ENCODE measurements around the gene ANXA1. TPM values are rescaled to one million over a fixed set of nuclear protein-coding genes. Genes with fewer than 3 reads are reported as not detected.

Gene ANXA1
- total and polyA plus RNA-seq, 2 experiments from 2014 or later, result 4.9 to 5.8 TPM

GRCh38 chr9:73194284-73194683, 42.6 kb downstream of the ANXA1 start (continued):
- TF ChIP-seq, protein P1, sequence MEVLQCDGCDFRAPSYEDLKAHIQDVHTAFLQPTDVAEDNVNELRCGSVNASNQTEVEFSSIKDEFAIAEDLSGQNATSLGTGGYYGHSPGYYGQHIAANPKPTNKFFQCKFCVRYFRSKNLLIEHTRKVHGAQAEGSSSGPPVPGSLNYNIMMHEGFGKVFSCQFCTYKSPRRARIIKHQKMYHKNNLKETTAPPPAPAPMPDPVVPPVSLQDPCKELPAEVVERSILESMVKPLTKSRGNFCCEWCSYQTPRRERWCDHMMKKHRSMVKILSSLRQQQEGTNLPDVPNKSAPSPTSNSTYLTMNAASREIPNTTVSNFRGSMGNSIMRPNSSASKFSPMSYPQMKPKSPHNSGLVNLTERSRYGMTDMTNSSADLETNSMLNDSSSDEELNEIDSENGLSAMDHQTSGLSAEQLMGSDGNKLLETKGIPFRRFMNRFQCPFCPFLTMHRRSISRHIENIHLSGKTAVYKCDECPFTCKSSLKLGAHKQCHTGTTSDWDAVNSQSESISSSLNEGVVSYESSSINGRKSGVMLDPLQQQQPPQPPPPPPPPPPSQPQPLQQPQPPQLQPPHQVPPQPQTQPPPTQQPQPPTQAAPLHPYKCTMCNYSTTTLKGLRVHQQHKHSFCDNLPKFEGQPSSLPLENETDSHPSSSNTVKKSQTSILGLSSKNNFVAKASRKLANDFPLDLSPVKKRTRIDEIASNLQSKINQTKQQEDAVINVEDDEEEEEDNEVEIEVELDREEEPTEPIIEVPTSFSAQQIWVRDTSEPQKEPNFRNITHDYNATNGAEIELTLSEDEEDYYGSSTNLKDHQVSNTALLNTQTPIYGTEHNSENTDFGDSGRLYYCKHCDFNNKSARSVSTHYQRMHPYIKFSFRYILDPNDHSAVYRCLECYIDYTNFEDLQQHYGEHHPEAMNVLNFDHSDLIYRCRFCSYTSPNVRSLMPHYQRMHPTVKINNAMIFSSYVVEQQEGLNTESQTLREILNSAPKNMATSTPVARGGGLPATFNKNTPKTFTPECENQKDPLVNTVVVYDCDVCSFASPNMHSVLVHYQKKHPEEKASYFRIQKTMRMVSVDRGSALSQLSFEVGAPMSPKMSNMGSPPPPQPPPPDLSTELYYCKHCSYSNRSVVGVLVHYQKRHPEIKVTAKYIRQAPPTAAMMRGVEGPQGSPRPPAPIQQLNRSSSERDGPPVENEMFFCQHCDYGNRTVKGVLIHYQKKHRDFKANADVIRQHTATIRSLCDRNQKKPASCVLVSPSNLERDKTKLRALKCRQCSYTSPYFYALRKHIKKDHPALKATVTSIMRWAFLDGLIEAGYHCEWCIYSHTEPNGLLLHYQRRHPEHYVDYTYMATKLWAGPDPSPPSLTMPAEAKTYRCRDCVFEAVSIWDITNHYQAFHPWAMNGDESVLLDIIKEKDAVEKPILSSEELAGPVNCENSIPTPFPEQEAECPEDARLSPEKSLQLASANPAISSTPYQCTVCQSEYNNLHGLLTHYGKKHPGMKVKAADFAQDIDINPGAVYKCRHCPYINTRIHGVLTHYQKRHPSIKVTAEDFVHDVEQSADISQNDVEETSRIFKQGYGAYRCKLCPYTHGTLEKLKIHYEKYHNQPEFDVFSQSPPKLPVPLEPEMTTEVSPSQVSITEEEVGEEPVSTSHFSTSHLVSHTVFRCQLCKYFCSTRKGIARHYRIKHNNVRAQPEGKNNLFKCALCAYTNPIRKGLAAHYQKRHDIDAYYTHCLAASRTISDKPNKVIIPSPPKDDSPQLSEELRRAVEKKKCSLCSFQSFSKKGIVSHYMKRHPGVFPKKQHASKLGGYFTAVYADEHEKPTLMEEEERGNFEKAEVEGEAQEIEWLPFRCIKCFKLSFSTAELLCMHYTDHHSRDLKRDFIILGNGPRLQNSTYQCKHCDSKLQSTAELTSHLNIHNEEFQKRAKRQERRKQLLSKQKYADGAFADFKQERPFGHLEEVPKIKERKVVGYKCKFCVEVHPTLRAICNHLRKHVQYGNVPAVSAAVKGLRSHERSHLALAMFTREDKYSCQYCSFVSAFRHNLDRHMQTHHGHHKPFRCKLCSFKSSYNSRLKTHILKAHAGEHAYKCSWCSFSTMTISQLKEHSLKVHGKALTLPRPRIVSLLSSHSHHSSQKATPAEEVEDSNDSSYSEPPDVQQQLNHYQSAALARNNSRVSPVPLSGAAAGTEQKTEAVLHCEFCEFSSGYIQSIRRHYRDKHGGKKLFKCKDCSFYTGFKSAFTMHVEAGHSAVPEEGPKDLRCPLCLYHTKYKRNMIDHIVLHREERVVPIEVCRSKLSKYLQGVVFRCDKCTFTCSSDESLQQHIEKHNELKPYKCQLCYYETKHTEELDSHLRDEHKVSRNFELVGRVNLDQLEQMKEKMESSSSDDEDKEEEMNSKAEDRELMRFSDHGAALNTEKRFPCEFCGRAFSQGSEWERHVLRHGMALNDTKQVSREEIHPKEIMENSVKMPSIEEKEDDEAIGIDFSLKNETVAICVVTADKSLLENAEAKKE (CRISPR knock-in tag; IDR thresholded peaks at IDR 0.05), result no peak
- TF ChIP-seq CREB1 (CRISPR knock-in tag; IDR thresholded peaks at IDR 0.05; ENCODE audit: low read depth) (no peak), POLR2AphosphoS5 (IDR thresholded peaks at IDR 0.05; ENCODE audit: low read depth) (no peak), ZNF331 (CRISPR knock-in tag; IDR thresholded peaks at IDR 0.05; ENCODE audit: low read depth) (no peak), NANOG (IDR thresholded peaks at IDR 0.05; ENCODE audit: borderline replicate concordance) (no peak)

- no peaks in the 10 kb centered on the region for H4K20me1 ChIP-seq (replicated peaks; ENCODE audit: insufficient read depth)
- H3K79me2 ChIP-seq (replicated peaks; ENCODE audit: insufficient read depth), result no peaks in the 10 kb centered on the region
- peaks cover 8% of the 10 kb centered on the region; the same call in 1 of the 2 replicates for H3K4me1 ChIP-seq (ENCODE audit: insufficient read depth)
- H3K4me2 ChIP-seq, result no peak overlapping the region
- H3K4me3 ChIP-seq, result no peak overlapping the region
- Mint-ChIP-seq H3K27ac (no peak overlapping the region), H3K36me3 (ENCODE audit: low read depth) (no peaks in the 10 kb centered on the region), H3K4me3 (no peak overlapping the region), H3K27me3 (ENCODE audit: insufficient read depth, low read depth, poor library complexity) (peaks cover 1% of the 10 kb centered on the region), H3K4me1 (peaks cover 12% of the 10 kb centered on the region; the same call in 2 of the 3 replicates), H3K9me3 (no peaks in the 10 kb centered on the region)
- no peak overlapping the region for H3K27ac ChIP-seq (ENCODE audit: low read depth)
- no peak for ATAC-seq
- no peak overlapping the region for H2AFZ ChIP-seq
- H3K27me3 ChIP-seq (ENCODE audit: insufficient read depth), result no peaks in the 10 kb centered on the region
- no peak for DNase-seq (ENCODE audit: low spot score)
- H3F3A ChIP-seq (replicated peaks; ENCODE audit: low read depth), result no peaks in the 10 kb centered on the region
- no peaks in the 10 kb centered on the region for H3K9me2 ChIP-seq (ENCODE audit: insufficient read depth)
- H3K36me3 ChIP-seq (ENCODE audit: insufficient read depth), result no peaks in the 10 kb centered on the region
- TF ChIP-seq CTCF (conservative IDR thresholded peaks at IDR 0.05; ENCODE audit: low read depth in 2 of 2) (no peak), EZH2 (IDR thresholded peaks at IDR 0.05; ENCODE audit: low read depth, unreplicated experiment) (no peak), CREB1 (CRISPR knock-in tag; IDR thresholded peaks at IDR 0.05; ENCODE audit: low read depth) (no peak), POLR2AphosphoS5 (IDR thresholded peaks at IDR 0.05; ENCODE audit: low read depth) (no peak)
- TF ChIP-seq, protein P2, sequence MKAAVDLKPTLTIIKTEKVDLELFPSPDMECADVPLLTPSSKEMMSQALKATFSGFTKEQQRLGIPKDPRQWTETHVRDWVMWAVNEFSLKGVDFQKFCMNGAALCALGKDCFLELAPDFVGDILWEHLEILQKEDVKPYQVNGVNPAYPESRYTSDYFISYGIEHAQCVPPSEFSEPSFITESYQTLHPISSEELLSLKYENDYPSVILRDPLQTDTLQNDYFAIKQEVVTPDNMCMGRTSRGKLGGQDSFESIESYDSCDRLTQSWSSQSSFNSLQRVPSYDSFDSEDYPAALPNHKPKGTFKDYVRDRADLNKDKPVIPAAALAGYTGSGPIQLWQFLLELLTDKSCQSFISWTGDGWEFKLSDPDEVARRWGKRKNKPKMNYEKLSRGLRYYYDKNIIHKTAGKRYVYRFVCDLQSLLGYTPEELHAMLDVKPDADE (IDR thresholded peaks at IDR 0.05), result no peak
Measured at GRCh38 chr9:73199448-73199847, 47.8 kb downstream of the ANXA1 start.
